ENCODE data around the gene KRR1.

- TF ChIP-seq, protein P1, sequence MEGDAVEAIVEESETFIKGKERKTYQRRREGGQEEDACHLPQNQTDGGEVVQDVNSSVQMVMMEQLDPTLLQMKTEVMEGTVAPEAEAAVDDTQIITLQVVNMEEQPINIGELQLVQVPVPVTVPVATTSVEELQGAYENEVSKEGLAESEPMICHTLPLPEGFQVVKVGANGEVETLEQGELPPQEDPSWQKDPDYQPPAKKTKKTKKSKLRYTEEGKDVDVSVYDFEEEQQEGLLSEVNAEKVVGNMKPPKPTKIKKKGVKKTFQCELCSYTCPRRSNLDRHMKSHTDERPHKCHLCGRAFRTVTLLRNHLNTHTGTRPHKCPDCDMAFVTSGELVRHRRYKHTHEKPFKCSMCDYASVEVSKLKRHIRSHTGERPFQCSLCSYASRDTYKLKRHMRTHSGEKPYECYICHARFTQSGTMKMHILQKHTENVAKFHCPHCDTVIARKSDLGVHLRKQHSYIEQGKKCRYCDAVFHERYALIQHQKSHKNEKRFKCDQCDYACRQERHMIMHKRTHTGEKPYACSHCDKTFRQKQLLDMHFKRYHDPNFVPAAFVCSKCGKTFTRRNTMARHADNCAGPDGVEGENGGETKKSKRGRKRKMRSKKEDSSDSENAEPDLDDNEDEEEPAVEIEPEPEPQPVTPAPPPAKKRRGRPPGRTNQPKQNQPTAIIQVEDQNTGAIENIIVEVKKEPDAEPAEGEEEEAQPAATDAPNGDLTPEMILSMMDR (IDR thresholded peaks at IDR 0.05), result no peak
- no peak for TF ChIP-seq POLR2A (IDR thresholded peaks at IDR 0.05)
These were observed 64.6 kb downstream of the KRR1 start for GRCh38 chr12:75446857-75447256.
